ENCODE data around the gene TP53TG5.

- TF ChIP-seq CTCF (conservative IDR thresholded peaks at IDR 0.05; ENCODE audit: low read length) = no peak
- no peak for TF ChIP-seq EZH2phosphoT487 (IDR thresholded peaks at IDR 0.05; ENCODE audit: borderline replicate concordance, low read depth, low read length)
These were observed 38.8 kb upstream of the TP53TG5 start for GRCh38 chr20:45416917-45417316.
